Measurements from ENCODE around the gene DCTN1.

DCTN1 gene

GRCh38 chr2:74417763-74418162, 37.7 kb upstream of the DCTN1 start:
- no peaks in the 10 kb centered on the region for H3K27me3 ChIP-seq (ENCODE audit: insufficient read depth, poor library complexity, severe bottlenecking)
- no peak for DNase-seq (ENCODE audit: low spot score)
- TF ChIP-seq, protein P1, sequence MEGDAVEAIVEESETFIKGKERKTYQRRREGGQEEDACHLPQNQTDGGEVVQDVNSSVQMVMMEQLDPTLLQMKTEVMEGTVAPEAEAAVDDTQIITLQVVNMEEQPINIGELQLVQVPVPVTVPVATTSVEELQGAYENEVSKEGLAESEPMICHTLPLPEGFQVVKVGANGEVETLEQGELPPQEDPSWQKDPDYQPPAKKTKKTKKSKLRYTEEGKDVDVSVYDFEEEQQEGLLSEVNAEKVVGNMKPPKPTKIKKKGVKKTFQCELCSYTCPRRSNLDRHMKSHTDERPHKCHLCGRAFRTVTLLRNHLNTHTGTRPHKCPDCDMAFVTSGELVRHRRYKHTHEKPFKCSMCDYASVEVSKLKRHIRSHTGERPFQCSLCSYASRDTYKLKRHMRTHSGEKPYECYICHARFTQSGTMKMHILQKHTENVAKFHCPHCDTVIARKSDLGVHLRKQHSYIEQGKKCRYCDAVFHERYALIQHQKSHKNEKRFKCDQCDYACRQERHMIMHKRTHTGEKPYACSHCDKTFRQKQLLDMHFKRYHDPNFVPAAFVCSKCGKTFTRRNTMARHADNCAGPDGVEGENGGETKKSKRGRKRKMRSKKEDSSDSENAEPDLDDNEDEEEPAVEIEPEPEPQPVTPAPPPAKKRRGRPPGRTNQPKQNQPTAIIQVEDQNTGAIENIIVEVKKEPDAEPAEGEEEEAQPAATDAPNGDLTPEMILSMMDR (IDR thresholded peaks at IDR 0.05; ENCODE audit: poor library complexity, severe bottlenecking) = no peak
- no peak overlapping the region for H3K4me3 ChIP-seq (ENCODE audit: severe bottlenecking)
- no peak overlapping the region for H3K27ac ChIP-seq (ENCODE audit: poor library complexity, severe bottlenecking)
- H3K36me3 ChIP-seq (ENCODE audit: low read depth) = no peaks in the 10 kb centered on the region
- peaks cover 4% of the 10 kb centered on the region for H3K4me1 ChIP-seq (ENCODE audit: insufficient read depth, poor library complexity, severe bottlenecking)
- H3K9me3 ChIP-seq (ENCODE audit: severe bottlenecking) = no peaks in the 10 kb centered on the region
- no peak for ATAC-seq (ENCODE audit: low read depth)

GRCh38 chr2:74417197-74417596, 37.1 kb upstream of the DCTN1 start:
- ATAC-seq (ENCODE audit: low read depth) (no peak), DNase-seq (ENCODE audit: low spot score) (no peak)
- TF ChIP-seq, protein P1 (IDR thresholded peaks at IDR 0.05; ENCODE audit: poor library complexity, severe bottlenecking) = no peak
- Histone ChIP-seq H3K4me1 (ENCODE audit: insufficient read depth, poor library complexity, severe bottlenecking) (peaks cover 4% of the 10 kb centered on the region), H3K9me3 (ENCODE audit: severe bottlenecking) (no peaks in the 10 kb centered on the region), H3K27me3 (ENCODE audit: insufficient read depth, poor library complexity, severe bottlenecking) (no peaks in the 10 kb centered on the region), H3K27ac (ENCODE audit: poor library complexity, severe bottlenecking) (no peak overlapping the region), H3K36me3 (ENCODE audit: low read depth) (no peaks in the 10 kb centered on the region), H3K4me3 (ENCODE audit: severe bottlenecking) (no peak overlapping the region)

DNA sequence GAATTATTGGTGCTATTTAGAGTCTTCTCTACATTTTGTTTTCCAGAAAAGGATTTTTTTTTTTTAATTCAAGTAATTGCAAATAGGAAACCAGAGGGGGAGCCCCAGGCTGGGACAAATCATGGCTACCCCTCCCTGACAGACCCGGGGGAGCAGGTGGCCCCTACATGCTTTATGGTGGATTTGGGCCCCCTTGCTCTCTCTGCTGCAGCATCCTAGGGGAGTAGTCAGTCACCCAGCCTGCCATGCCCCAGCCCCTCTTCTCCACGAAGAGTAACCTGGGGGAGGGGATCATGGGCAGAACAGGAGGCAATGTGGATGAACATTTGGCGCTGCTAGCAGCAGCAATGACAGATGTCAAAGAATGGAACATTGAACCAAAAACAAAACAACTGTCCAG, 36.7 kb upstream of the DCTN1 start:
- H3K9me3 ChIP-seq (ENCODE audit: severe bottlenecking) = no peaks in the 10 kb centered on the region
- ATAC-seq (ENCODE audit: low read depth) = no peak
- H3K36me3 ChIP-seq (ENCODE audit: low read depth) = no peaks in the 10 kb centered on the region
- H3K27me3 ChIP-seq (ENCODE audit: insufficient read depth, poor library complexity, severe bottlenecking) = no peaks in the 10 kb centered on the region
- TF ChIP-seq, protein P1 (IDR thresholded peaks at IDR 0.05; ENCODE audit: poor library complexity, severe bottlenecking) = no peak
- no peak for DNase-seq (ENCODE audit: low spot score)
- no peak overlapping the region for H3K4me3 ChIP-seq (ENCODE audit: severe bottlenecking)
- H3K27ac ChIP-seq (ENCODE audit: poor library complexity, severe bottlenecking) = no peak overlapping the region
- peaks cover 4% of the 10 kb centered on the region for H3K4me1 ChIP-seq (ENCODE audit: insufficient read depth, poor library complexity, severe bottlenecking)

DNA sequence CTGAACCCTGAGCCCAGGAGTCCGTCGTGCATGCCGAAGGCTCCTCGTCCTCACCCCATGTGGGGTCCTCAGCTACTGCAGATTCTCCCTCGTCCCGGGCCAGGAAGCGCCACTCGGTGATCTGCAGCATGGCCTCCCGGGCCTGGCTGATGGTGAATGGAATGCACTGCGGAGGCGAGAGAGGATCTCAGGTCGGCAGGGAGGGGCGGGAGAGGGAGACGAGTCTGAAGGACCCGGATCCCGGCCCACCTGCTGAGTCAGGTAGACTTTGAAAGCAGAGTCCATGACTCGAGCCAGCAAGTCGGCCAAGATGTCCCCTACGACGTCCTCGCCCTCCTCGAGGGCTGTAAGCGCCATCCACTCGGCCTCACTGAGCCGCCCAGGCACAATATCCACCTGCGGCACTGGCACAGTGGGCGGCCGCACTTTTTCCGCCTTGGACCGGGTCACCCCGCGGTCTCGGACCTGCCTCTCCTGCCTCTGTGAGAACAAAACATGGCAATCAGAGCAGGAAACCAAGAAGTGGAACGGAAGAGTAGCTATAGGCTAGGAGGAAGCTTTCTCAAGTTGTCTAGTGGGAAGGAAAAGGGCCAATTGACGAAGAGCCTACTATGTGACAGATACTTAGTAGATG, 35.8 kb upstream of the DCTN1 start:
- H3K36me3 ChIP-seq (ENCODE audit: low read depth) = no peaks in the 10 kb centered on the region
- DNase-seq (ENCODE audit: low spot score) (no peak), ATAC-seq (ENCODE audit: low read depth) (no peak)
- TF ChIP-seq, protein P1 (IDR thresholded peaks at IDR 0.05; ENCODE audit: poor library complexity, severe bottlenecking) = no peak
- peaks cover 2% of the 10 kb centered on the region for H3K4me1 ChIP-seq (ENCODE audit: insufficient read depth, poor library complexity, severe bottlenecking)
- no peaks in the 10 kb centered on the region for H3K27me3 ChIP-seq (ENCODE audit: insufficient read depth, poor library complexity, severe bottlenecking)
- no peak overlapping the region for H3K4me3 ChIP-seq (ENCODE audit: severe bottlenecking)
- no peak overlapping the region for H3K27ac ChIP-seq (ENCODE audit: poor library complexity, severe bottlenecking)
- no peaks in the 10 kb centered on the region for H3K9me3 ChIP-seq (ENCODE audit: severe bottlenecking)

All from RWPE2 (cell line).